Activated CD4-positive, alpha-beta T cell treated with anti-CD3 and anti-CD28 coated beads, Interleukin-10, Interleukin-2, amounts not matched to agents 100 ng/mL and 50 ng/mL, durations not matched to agents 16 hours and 8 hours (primary cell): Measurements from ENCODE around the gene WDR90.
A peak's percentile ranks its signal among the peaks of the same experiment; 100 is the strongest.

Experiments used
- DNase-seq: peaks from one replicate; pipeline ENCODE4 v3.0.0-alpha.2; 2020

WDR90 gene

GRCh38 chr16:711084-711483, 61.9 kb downstream of the WDR90 start:
- no peak for DNase-seq

GRCh38 chr16:711548-712320, 62.6 kb downstream of the WDR90 start:
- DNase-seq, result peak; percentile 83

GRCh38 chr16:712740-713250, 63.6 kb downstream of the WDR90 start:
- DNase-seq, result peak; percentile 69

- no peak for DNase-seq
These were observed 64.9 kb downstream of the WDR90 start for GRCh38 chr16:714079-714478.

- peak; percentile 92 for DNase-seq
These were observed 65.7 kb downstream of the WDR90 start, which contains the start of gene METRN for GRCh38 chr16:714558-715476. TSS of gene METRN (plus strand) at chr16:715118. CDS start at chr16:715290, 172 bp downstream.

GRCh38 chr16:715477-716199, 66.5 kb downstream of the WDR90 start:
- no peak for DNase-seq

- no peak for DNase-seq
These were observed 67.0 kb downstream of the WDR90 start for GRCh38 chr16:716200-716568.

GRCh38 chr16:716768-717325, 67.7 kb downstream of the WDR90 start:
- no peak for DNase-seq
